K562 (cell line): ENCODE results near the gene ASIP. TPM values are rescaled to one million over a fixed set of nuclear protein-coding genes. Genes with fewer than 3 reads are reported as not detected.

Source experiments
- ATAC-seq: fragments of 200-7000 bp; cut with Tn5 transposase; 3 replicates; pipeline ENCODE4 v1.9.1; 2020; ENCODE audit warnings: moderate library complexity
- BruUV-seq: library from RNA; stranded (reverse); fragments of 400-500 nt; replicated peaks from 2 replicates; lab custom pipeline; 2021; lab: Mats Ljungman, UMichigan
- CTCF ChIA-PET: fragments of 300-600 bp; formaldehyde crosslinking; extraction: SDS; loops from one replicate; lab custom pipeline; 2021; ENCODE audit warnings: low intra/inter-chr PET ratio; lab: Yijun Ruan, JAX
- POLR2A ChIA-PET: fragments of 300-600, 350-650 bp; sonication (Branson Sonifier 250); formaldehyde crosslinking; extraction: SDS; loops from one replicate; lab custom pipeline; 2021; ENCODE audit warnings: antibody characterized with exemption, inconsistent platforms; lab: Yijun Ruan, JAX
- DNase-seq, 4 experiments: peaks; one replicate each; pipeline versions ENCODE4 v3.0.0 to v3.0.0-alpha.2; 2011 to 2018; ENCODE audit warnings: low spot score in 3 of 4, mixed read lengths in 3 of 4; ENCODE audit errors: extremely low read depth in 1 of 4
- FAIRE-seq: peaks from 2 replicates; lab custom pipeline; 2011; peaks lifted over from hg19 to GRCh38; lab: Jason Lieb, UNC
- H2AFZ ChIP-seq: 2 replicates; pipeline ENCODE4 v1.6.0; 2011; ENCODE audit warnings: low read depth, low read length, control low read depth, inconsistent platforms
- H3K27ac ChIP-seq: fragments of 200-600 bp; 3 replicates; pipeline ENCODE4 v1.8.0; 2011; ENCODE audit warnings: low read depth, mild to moderate bottlenecking, control low read depth, inconsistent platforms, low read length, moderate library complexity, mixed read lengths; ENCODE audit errors: extremely low read depth
- H3K27me3 ChIP-seq, 2 experiments: fragments of 300-600 bp in 1 of 2; 2 replicates in 1 of 2; 3 replicates in 1 of 2; pipeline versions ENCODE4 v1.6.0 to v1.8.0; 2011; ENCODE audit warnings: inconsistent platforms in 2 of 2, low read length in 2 of 2, mild to moderate bottlenecking in 1 of 2, mixed read lengths in 1 of 2, moderate library complexity in 1 of 2; ENCODE audit not compliant: control insufficient read depth in 2 of 2, insufficient read depth in 2 of 2
- H3K36me3 ChIP-seq: fragments of 300-600 bp; 3 replicates; pipeline ENCODE4 v1.8.0; 2011; ENCODE audit warnings: mild to moderate bottlenecking, low read length, inconsistent platforms; ENCODE audit not compliant: control insufficient read depth, insufficient read depth
- H3K4me1 ChIP-seq, 2 experiments: fragments of 200-600 bp in 1 of 2; replicated peaks in 1 of 2; 2 replicates in 1 of 2; 3 replicates in 1 of 2; pipeline versions ENCODE4 v1.5.1 to v1.8.0; 2011; ENCODE audit warnings: inconsistent platforms in 2 of 2, low read length in 2 of 2, mild to moderate bottlenecking in 1 of 2, mixed read lengths in 1 of 2, moderate library complexity in 1 of 2; ENCODE audit not compliant: control insufficient read depth in 2 of 2, insufficient read depth in 2 of 2
- H3K4me2 ChIP-seq: 2 replicates; pipeline ENCODE4 v1.6.1; 2011; ENCODE audit warnings: low read length, control low read depth, inconsistent platforms, mixed read lengths; ENCODE audit not compliant: insufficient read depth
- H3K4me3 ChIP-seq: fragments of 200-600 bp; sonication (generic), shearing (Covaris generic); 2 replicates; pipeline ENCODE4 v1.5.1; 2016; ENCODE audit warnings: control low read depth, inconsistent platforms
- H3K79me2 ChIP-seq: fragments of 200-600 bp; 3 replicates; pipeline ENCODE4 v1.8.0; 2011; ENCODE audit warnings: low read length, inconsistent platforms; ENCODE audit not compliant: control insufficient read depth, insufficient read depth
- H3K9ac ChIP-seq, 2 experiments: 2 replicates each; pipeline versions ENCODE4 v1.6.0 to v1.6.1; 2011; ENCODE audit warnings: low read depth in 2 of 2, low read length in 2 of 2, control low read depth in 1 of 2, inconsistent platforms in 1 of 2, mild to moderate bottlenecking in 1 of 2, mixed read lengths in 1 of 2; ENCODE audit not compliant: insufficient read depth in 1 of 2
- H3K9me1 ChIP-seq: one replicate; pipeline ENCODE4 v1.6.0; 2011; ENCODE audit warnings: inconsistent platforms, mild to moderate bottlenecking, low read length, moderate library complexity; ENCODE audit not compliant: control insufficient read depth, insufficient read depth
- H3K9me3 ChIP-seq: replicated peaks from 2 replicates; pipeline ENCODE4 v1.5.1; 2011; ENCODE audit warnings: low read depth, low read length, inconsistent platforms; ENCODE audit not compliant: control insufficient read depth, insufficient read depth
- H4K20me1 ChIP-seq: replicated peaks from 2 replicates; pipeline ENCODE4 v1.6.1; 2011; ENCODE audit warnings: low read length, inconsistent platforms, mixed read lengths; ENCODE audit not compliant: control insufficient read depth, insufficient read depth
- KDM5B ChIP-seq: fragments of 200-600 bp; sonication (generic); IDR thresholded peaks from 2 replicates; pipeline ENCODE4 v1.6.1; 2012; ENCODE audit warnings: low read depth, mild to moderate bottlenecking, moderate library complexity, low read length, control low read depth, inconsistent platforms; ENCODE audit not compliant: insufficient replicate concordance
- STAG1 ChIP-seq: sonication (generic); formaldehyde crosslinking; IDR thresholded peaks from 2 replicates; pipeline ENCODE4 v1.5.0; 2020; ENCODE audit warnings: missing genetic modification reagents, borderline replicate concordance
- ZBTB7A ChIP-seq: IDR thresholded peaks from 2 replicates; pipeline ENCODE4 v1.6.1; 2011; ENCODE audit warnings: low read depth, mild to moderate bottlenecking, low read length, moderate library complexity, borderline replicate concordance; ENCODE audit not compliant: control insufficient read depth
- WGBS: fragments of 100-300 bp; shearing (Covaris generic); methylation state at CpG from one replicate; pipeline ENCODE4 v1.1.6; 2016; ENCODE audit warnings: low coverage, mixed read lengths; ENCODE audit not compliant: insufficient coverage; ENCODE audit errors: missing lambda C conversion rate; 5-methylcytosine and 5-hydroxymethylcytosine counted together
- in situ Hi-C: fragments of 300-500 bp; cut with MboI; formaldehyde crosslinking; loops from 4 replicates; pipeline ENCODE4 v1.15.0; 2018; ENCODE audit warnings: inconsistent platforms, mixed read lengths
- intact Hi-C: fragments of 100-400 bp; cut with micrococcal nuclease; formaldehyde crosslinking; loops from 2 replicates; pipeline ENCODE4 v1.14.2; 2022
- polyA plus RNA-seq, 8 experiments: library from polyadenylated mRNA; depleted of rRNA in 4 of 8; stranded (reverse) in 5 of 8; unstranded in 3 of 8; fragments of >200 nt; fragmentation: Nextera tagmentation in 2 of 8; fragmentation: Illumina TruSeq in 1 of 8; extraction: Ambion mirVana in 2 of 8; extraction: Trizol in 1 of 8; gene quantifications; 2 replicates each; pipeline versions ENCODE4 v1.2.1 to v1.2.3, GENCODE V29; 2011 to 2014; ENCODE audit warnings: inconsistent platforms in 1 of 8, missing spikeins in 1 of 8
- total RNA-seq, 7 experiments: library from RNA; depleted of rRNA in 6 of 7; stranded (reverse); fragments of >200 nt in 6 of 7; fragmentation: Illumina TruSeq in 2 of 7; extraction: Trizol in 2 of 7; gene quantifications; 2 replicates each; pipeline versions ENCODE4 v1.2.1 to v1.2.3, GENCODE V29; 2011 to 2021; ENCODE audit warnings: low replicate concordance in 1 of 7
- TF ChIP-seq, protein P1 (sequence below): sonication (generic); formaldehyde crosslinking; IDR thresholded peaks from 2 replicates; pipeline ENCODE4 v1.8.0; 2022; ENCODE audit warnings: mild to moderate bottlenecking, missing genetic modification reagents
- TF ChIP-seq, protein P2 (sequence below), 2 experiments: fragments of 450-650 bp; conservative IDR thresholded peaks; 2 replicates each; pipeline ENCODE4 v1.6.1; 2017; ENCODE audit warnings: mild to moderate bottlenecking in 2 of 2, moderate library complexity in 2 of 2
- TF ChIP-seq, protein P3 (sequence below): sonication (generic); formaldehyde crosslinking; IDR thresholded peaks from 2 replicates; pipeline ENCODE4 v1.4.0; 2020; ENCODE audit warnings: mild to moderate bottlenecking, missing genetic modification reagents
- TF ChIP-seq, protein P4 (sequence below): fragments of 450-650 bp; formaldehyde crosslinking; IDR thresholded peaks from 2 replicates; pipeline ENCODE4 v1.4.0; 2020; ENCODE audit warnings: mild to moderate bottlenecking, moderate library complexity

ASIP gene
- total and polyA plus RNA-seq, 9 of the 15 experiments (the other 6 are each of a cell fraction or from before 2014, with no cell fraction given), result not detected

DNA sequence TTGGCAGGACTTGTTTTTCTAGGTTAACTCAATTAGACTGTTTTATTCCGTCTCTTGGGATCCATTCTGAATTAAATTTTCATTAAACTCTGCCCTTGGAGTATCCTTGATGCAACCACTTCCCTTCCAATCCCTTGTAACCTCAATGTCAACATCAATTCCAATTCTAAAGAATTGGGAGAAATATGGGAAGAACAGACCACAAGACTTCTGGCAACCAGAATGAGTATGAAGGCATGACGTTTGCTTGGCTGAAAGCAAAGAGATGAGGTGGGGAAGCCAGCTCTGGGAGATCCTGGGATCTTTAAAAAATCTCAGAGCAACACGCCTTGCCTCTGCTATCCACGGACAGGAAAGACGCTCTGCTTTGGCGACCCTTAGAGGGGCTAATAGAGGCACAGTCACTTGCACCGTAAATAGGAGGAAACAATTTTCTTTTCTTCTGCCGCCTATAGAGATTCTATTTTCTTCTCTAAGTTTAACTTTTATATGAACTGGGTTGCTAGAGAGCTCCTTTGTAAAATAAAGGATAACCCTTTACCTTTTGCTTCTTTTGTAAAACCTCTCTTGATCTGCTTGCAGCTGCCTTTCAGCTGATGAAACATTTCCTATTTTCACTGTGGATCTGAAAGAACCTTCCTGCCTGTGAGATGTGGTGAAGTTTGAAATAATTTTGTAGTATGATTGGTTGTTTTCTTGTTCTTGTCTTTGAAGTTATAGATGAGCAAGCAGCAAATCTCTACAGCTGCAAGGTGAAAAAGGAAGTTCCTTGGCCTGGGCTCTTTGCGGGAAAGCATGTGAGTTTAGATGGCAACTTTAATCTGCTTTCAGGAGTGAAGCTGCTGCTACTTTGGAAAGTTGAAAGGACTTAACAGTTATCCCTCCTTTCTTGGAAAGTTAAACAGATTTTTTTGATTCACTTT, at the start of gene ASIP (continued):
- TF ChIP-seq, protein P1, sequence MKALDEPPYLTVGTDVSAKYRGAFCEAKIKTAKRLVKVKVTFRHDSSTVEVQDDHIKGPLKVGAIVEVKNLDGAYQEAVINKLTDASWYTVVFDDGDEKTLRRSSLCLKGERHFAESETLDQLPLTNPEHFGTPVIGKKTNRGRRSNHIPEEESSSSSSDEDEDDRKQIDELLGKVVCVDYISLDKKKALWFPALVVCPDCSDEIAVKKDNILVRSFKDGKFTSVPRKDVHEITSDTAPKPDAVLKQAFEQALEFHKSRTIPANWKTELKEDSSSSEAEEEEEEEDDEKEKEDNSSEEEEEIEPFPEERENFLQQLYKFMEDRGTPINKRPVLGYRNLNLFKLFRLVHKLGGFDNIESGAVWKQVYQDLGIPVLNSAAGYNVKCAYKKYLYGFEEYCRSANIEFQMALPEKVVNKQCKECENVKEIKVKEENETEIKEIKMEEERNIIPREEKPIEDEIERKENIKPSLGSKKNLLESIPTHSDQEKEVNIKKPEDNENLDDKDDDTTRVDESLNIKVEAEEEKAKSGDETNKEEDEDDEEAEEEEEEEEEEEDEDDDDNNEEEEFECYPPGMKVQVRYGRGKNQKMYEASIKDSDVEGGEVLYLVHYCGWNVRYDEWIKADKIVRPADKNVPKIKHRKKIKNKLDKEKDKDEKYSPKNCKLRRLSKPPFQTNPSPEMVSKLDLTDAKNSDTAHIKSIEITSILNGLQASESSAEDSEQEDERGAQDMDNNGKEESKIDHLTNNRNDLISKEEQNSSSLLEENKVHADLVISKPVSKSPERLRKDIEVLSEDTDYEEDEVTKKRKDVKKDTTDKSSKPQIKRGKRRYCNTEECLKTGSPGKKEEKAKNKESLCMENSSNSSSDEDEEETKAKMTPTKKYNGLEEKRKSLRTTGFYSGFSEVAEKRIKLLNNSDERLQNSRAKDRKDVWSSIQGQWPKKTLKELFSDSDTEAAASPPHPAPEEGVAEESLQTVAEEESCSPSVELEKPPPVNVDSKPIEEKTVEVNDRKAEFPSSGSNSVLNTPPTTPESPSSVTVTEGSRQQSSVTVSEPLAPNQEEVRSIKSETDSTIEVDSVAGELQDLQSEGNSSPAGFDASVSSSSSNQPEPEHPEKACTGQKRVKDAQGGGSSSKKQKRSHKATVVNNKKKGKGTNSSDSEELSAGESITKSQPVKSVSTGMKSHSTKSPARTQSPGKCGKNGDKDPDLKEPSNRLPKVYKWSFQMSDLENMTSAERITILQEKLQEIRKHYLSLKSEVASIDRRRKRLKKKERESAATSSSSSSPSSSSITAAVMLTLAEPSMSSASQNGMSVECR, result no peak
- no peak for TF ChIP-seq ZBTB7A

DNA sequence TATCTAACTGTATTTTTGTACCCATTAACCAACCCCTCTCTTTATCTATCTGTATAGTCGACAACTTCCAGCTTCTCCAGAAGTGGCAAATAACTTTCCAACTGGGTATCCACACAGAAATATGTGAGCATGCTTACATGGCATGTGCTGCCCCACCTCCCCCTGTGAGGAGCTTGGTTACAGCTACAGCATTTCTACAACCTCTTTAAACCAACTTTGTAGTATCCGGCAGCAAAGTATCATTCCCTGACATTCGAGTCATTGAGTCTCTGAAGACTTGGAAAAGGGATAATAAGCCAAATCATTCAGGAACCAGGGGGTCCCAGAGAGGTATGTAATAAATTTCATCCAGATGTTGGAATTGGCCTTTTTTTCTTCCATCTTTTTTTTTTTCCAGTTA, 48.2 kb upstream of the ASIP start:
- no peak overlapping the region for H3K4me3 ChIP-seq
- POLR2A ChIA-PET, result no interaction called here
- in situ Hi-C loops, result loop anchor here (10.0 kb wide), 1 partner anchor 332 kb away; no protein-coding TSS in a partner anchor
- no peaks in the 10 kb centered on the region for H3K79me2 ChIP-seq
- peaks cover 14 to 17% of the 10 kb centered on the region in 2 experiments; a peak in 4 of 5 replicates for H3K27me3 ChIP-seq
- no peaks in the 10 kb centered on the region for H3K9me1 ChIP-seq
- no peaks in the 10 kb centered on the region for H3K9me3 ChIP-seq
- FAIRE-seq (no peak), DNase-seq (no peak), ATAC-seq (no peak)
- no peaks in the 10 kb centered on the region; the same call in 2 of the 3 replicates for H3K36me3 ChIP-seq
- intact Hi-C loops, result loop anchor here (5.0 kb wide), 3 partner anchors 49 to 514 kb away; partner anchors contain the start of gene ASIP
- CTCF ChIA-PET, result no interaction called here
- H2AFZ ChIP-seq, result no peak overlapping the region
- H3K4me1 ChIP-seq, result peaks cover 5 to 12% of the 10 kb centered on the region in 2 experiments; a peak in 3 of 5 replicates
- no peak overlapping the region for H3K27ac ChIP-seq
- BruUV-seq, result no TSS peak
- H4K20me1 ChIP-seq, result no peaks in the 10 kb centered on the region
- H3K9ac ChIP-seq, result no peak overlapping the region
- 24% methylated on average over 3 of the region's 3 CpGs for WGBS
- H3K4me2 ChIP-seq, result no peak overlapping the region
- TF ChIP-seq, protein P2, sequence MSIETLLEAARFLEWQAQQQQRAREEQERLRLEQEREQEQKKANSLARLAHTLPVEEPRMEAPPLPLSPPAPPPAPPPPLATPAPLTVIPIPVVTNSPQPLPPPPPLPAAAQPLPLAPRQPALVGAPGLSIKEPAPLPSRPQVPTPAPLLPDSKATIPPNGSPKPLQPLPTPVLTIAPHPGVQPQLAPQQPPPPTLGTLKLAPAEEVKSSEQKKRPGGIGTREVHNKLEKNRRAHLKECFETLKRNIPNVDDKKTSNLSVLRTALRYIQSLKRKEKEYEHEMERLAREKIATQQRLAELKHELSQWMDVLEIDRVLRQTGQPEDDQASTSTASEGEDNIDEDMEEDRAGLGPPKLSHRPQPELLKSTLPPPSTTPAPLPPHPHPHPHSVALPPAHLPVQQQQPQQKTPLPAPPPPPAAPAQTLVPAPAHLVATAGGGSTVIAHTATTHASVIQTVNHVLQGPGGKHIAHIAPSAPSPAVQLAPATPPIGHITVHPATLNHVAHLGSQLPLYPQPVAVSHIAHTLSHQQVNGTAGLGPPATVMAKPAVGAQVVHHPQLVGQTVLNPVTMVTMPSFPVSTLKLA (conservative IDR thresholded peaks at IDR 0.05), result no peak
- TF ChIP-seq KDM5B, result no peak
- no peak for TF ChIP-seq STAG1 (CRISPR knock-in tag)
- TF ChIP-seq, protein P3, sequence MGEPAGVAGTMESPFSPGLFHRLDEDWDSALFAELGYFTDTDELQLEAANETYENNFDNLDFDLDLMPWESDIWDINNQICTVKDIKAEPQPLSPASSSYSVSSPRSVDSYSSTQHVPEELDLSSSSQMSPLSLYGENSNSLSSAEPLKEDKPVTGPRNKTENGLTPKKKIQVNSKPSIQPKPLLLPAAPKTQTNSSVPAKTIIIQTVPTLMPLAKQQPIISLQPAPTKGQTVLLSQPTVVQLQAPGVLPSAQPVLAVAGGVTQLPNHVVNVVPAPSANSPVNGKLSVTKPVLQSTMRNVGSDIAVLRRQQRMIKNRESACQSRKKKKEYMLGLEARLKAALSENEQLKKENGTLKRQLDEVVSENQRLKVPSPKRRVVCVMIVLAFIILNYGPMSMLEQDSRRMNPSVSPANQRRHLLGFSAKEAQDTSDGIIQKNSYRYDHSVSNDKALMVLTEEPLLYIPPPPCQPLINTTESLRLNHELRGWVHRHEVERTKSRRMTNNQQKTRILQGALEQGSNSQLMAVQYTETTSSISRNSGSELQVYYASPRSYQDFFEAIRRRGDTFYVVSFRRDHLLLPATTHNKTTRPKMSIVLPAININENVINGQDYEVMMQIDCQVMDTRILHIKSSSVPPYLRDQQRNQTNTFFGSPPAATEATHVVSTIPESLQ (CRISPR knock-in tag), result no peak
- TF ChIP-seq, protein P4, sequence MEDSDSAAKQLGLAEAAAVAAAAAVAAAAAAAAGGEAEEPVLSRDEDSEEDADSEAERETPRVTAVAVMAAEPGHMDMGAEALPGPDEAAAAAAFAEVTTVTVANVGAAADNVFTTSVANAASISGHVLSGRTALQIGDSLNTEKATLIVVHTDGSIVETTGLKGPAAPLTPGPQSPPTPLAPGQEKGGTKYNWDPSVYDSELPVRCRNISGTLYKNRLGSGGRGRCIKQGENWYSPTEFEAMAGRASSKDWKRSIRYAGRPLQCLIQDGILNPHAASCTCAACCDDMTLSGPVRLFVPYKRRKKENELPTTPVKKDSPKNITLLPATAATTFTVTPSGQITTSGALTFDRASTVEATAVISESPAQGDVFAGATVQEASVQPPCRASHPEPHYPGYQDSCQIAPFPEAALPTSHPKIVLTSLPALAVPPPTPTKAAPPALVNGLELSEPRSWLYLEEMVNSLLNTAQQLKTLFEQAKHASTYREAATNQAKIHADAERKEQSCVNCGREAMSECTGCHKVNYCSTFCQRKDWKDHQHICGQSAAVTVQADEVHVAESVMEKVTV (CRISPR knock-in tag), result no peak
